Body of pancreas (tissue), 4 donors: ENCODE data around the gene CEP112. TPM values are rescaled to one million over a fixed set of nuclear protein-coding genes. Genes with fewer than 3 reads are reported as not detected.

Experiments
- ATAC-seq: fragments of 150-250 bp; one replicate; pipeline ENCODE4 v1.9.1; 2016
- DNase-seq, 4 donors: peaks; one replicate each; pipeline ENCODE4 v3.0.0-alpha.2; 2019
- H3K27ac ChIP-seq, 4 donors: fragments of 200-600 bp; sonication (generic); 1 replicate in 3 of 4; 2 replicates in 1 of 4; pipeline versions ENCODE4 v1.5.1 to v1.6.1; 2016 to 2019; ENCODE audit warnings: mild to moderate bottlenecking in 1 of 4, mixed read lengths in 1 of 4, moderate library complexity in 1 of 4
- H3K27me3 ChIP-seq, 2 donors: fragments of 200-600 bp; sonication (generic); one replicate each; pipeline ENCODE4 v1.6.0; 2016; ENCODE audit warnings: mild to moderate bottlenecking in 1 of 2
- H3K36me3 ChIP-seq, 2 donors: fragments of 200-600 bp; sonication (generic); replicated peaks in 1 of 2; 2 replicates each; pipeline ENCODE4 v1.5.1; 2016; ENCODE audit warnings: low read depth in 2 of 2; ENCODE audit not compliant: insufficient read depth in 1 of 2
- H3K4me1 ChIP-seq: fragments of 200-600 bp; sonication (generic); one replicate; pipeline ENCODE4 v1.6.0; 2016
- H3K4me3 ChIP-seq, 2 donors: fragments of 200-600 bp; sonication (generic); 1 replicate in 1 of 2; 2 replicates in 1 of 2; pipeline ENCODE4 v1.5.1; 2016 to 2019
- H3K9me3 ChIP-seq, 3 donors: fragments of 200-600 bp; sonication (generic); 1 replicate in 2 of 3; 2 replicates in 1 of 3; pipeline ENCODE4 v1.5.1; 2016
- CTCF ChIP-seq, 7 experiments: fragments of 450-650 bp in 4 of 7; fragments of 200-600 bp in 3 of 7; sonication (generic) in 3 of 7; IDR thresholded peaks; one replicate each; pipeline ENCODE4 v1.5.1; 2016 to 2019; ENCODE audit warnings: antibody characterized with exemption in 7 of 7
- POLR2A ChIP-seq, 3 donors: fragments of 450-650 bp; IDR thresholded peaks; one replicate each; pipeline ENCODE4 v1.6.1; 2016; ENCODE audit warnings: antibody characterized with exemption in 3 of 3, mild to moderate bottlenecking in 2 of 3
- WGBS, 2 donors: methylation state at CpG; one replicate each; pipeline ENCODE4 v1.1.5; 2017; 5-methylcytosine and 5-hydroxymethylcytosine counted together
- intact Hi-C: fragments of 100-400 bp; cut with DNase I; formaldehyde crosslinking; loops from one replicate; pipeline ENCODE4 v1.15.1; 2023
- total RNA-seq, 2 donors: library from RNA; depleted of rRNA; stranded (reverse); fragments of >200 nt; gene quantifications; one replicate each; pipeline ENCODE4 v1.1.0, GENCODE V29; 2016

CEP112 gene
- total RNA-seq, 2 donors from 2014 or later: 5.2 to 10.2 TPM

- TF ChIP-seq CTCF (IDR thresholded peaks at IDR 0.05): no peak
- H3K4me3 ChIP-seq: no peak overlapping the region
- ATAC-seq: no peak
- intact Hi-C loops: no loop called here
- 83 to 89% methylated on average over 3 of the region's 3 CpGs for WGBS, 2 donors
- no peaks in the 10 kb centered on the region for H3K36me3 ChIP-seq
- no peak for DNase-seq
- peaks cover 27% of the 10 kb centered on the region for H3K4me1 ChIP-seq
- no peaks in the 10 kb centered on the region for H3K9me3 ChIP-seq
- H3K27ac ChIP-seq: no peak overlapping the region
- H3K27me3 ChIP-seq: no peaks in the 10 kb centered on the region
These were observed 554.1 kb downstream of the CEP112 start for GRCh38 chr17:65637786-65638185.

DNA sequence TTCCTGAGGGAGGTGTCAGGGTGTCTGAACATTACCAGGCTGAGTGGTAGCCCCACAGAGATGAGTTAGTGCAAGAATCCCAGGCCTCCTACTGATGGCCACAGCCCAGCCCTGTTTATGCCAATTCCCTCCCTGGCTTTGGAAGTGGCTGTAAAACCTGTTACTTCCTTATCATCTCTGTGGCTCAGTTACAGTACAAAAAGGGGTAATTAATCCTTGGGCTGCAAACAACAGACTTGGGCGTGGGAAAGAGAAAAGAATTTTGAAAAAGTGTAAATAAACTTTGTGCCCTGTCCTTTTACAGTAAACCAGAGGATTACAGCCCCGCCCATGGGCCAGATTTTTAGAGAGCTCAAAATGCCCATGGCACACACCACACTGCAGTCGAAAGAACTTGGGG lies 557.4 kb downstream of the CEP112 start:
- TF ChIP-seq CTCF (IDR thresholded peaks at IDR 0.05) (no peak), POLR2A (IDR thresholded peaks at IDR 0.05) (no peak)
- Histone ChIP-seq H3K4me3 (no peak overlapping the region), H3K36me3 (no peaks in the 10 kb centered on the region), H3K27ac (peak overlapping the region; percentile 8 to 69 (median 14)), H3K9me3 (no peaks in the 10 kb centered on the region), H3K4me1 (peaks cover 27% of the 10 kb centered on the region), H3K27me3 (no peaks in the 10 kb centered on the region)
- no peak for ATAC-seq
- DNase-seq: peak in 3 of 4 donors; percentile 16 to 37 (median 21)
- 43% methylated on average over 3 of the region's 3 CpGs for WGBS, 2 donors
- intact Hi-C loops: no loop called here

GRCh38 chr17:65633988-65634387 lies 557.9 kb downstream of the CEP112 start:
- Histone ChIP-seq H3K27ac (peak overlapping the region in 3 of 4 donors; percentile 8 to 69 (median 9)), H3K27me3 (no peaks in the 10 kb centered on the region), H3K36me3 (no peaks in the 10 kb centered on the region), H3K9me3 (no peaks in the 10 kb centered on the region), H3K4me1 (peaks cover 27% of the 10 kb centered on the region), H3K4me3 (no peak overlapping the region)
- intact Hi-C loops: no loop called here
- DNase-seq (peak in 1 of 4 donors; percentile 13), ATAC-seq (no peak)
- no peak for TF ChIP-seq POLR2A (IDR thresholded peaks at IDR 0.05)
- TF ChIP-seq CTCF (IDR thresholded peaks at IDR 0.05): no peak

- TF ChIP-seq CTCF (IDR thresholded peaks at IDR 0.05): no peak
- TF ChIP-seq POLR2A (IDR thresholded peaks at IDR 0.05): no peak
- WGBS, 2 donors: 80 to 85% methylated on average over 8 of the region's 8 CpGs
- ATAC-seq (no peak), DNase-seq (no peak)
- no peaks in the 10 kb centered on the region for H3K27me3 ChIP-seq
- no peaks in the 10 kb centered on the region for H3K9me3 ChIP-seq
- H3K4me3 ChIP-seq: no peak overlapping the region
- peaks cover 21% of the 10 kb centered on the region for H3K4me1 ChIP-seq
- intact Hi-C loops: no loop called here
- H3K27ac ChIP-seq: peak overlapping the region in 1 of 4 donors; percentile 69
- no peaks in the 10 kb centered on the region for H3K36me3 ChIP-seq
These were observed 558.6 kb downstream of the CEP112 start for GRCh38 chr17:65633146-65633881.

- no peaks in the 10 kb centered on the region for H3K27me3 ChIP-seq
- WGBS, 2 donors: 94 to 100% methylated on average over 2 of the region's 2 CpGs
- no peak for TF ChIP-seq CTCF (IDR thresholded peaks at IDR 0.05)
- TF ChIP-seq POLR2A (IDR thresholded peaks at IDR 0.05): no peak
- peaks cover 22% of the 10 kb centered on the region for H3K4me1 ChIP-seq
- ATAC-seq (no peak), DNase-seq (no peak)
- H3K27ac ChIP-seq: no peak overlapping the region
- H3K4me3 ChIP-seq: no peak overlapping the region
- H3K36me3 ChIP-seq: no peaks in the 10 kb centered on the region
- no peaks in the 10 kb centered on the region for H3K9me3 ChIP-seq
- intact Hi-C loops: no loop called here
These were observed 561.4 kb downstream of the CEP112 start for GRCh38 chr17:65630502-65630901.
